Measurements from ENCODE around the gene SCAMP4. TPM values are rescaled to one million over a fixed set of nuclear protein-coding genes. Genes with fewer than 3 reads are reported as not detected.

SCAMP4 gene
- total RNA-seq, 1 experiment from 2014 or later, result 69.0 TPM

GRCh38 chr19:1953037-1953436 lies 47.8 kb downstream of the SCAMP4 start:
- no peak for DNase-seq
- H3K4me1 ChIP-seq (ENCODE audit: insufficient read depth, low read length), result no peaks in the 10 kb centered on the region

More at GRCh38 chr19:1953037-1953436, 47.8 kb downstream of the SCAMP4 start:
- Histone ChIP-seq H4K8ac (replicated peaks; ENCODE audit: insufficient read length, low read depth, low read length) (no peak overlapping the region), H3K27ac (ENCODE audit: insufficient read length, low read depth, low read length) (no peak overlapping the region), H3K9ac (ENCODE audit: extremely low read depth, insufficient read length, low read length) (no peak overlapping the region), H2BK120ac (ENCODE audit: low read depth, low read length, poor library complexity, severe bottlenecking) (no peak overlapping the region), H2BK12ac (ENCODE audit: insufficient read length, low read depth, low read length) (no peak overlapping the region), H4K91ac (ENCODE audit: insufficient read length, low read depth, low read length) (no peak overlapping the region), H3K56ac (ENCODE audit: insufficient read length, low read depth, low read length) (no peak overlapping the region), H3K14ac (ENCODE audit: insufficient read depth, low read length) (no peak overlapping the region), H3K79me1 (ENCODE audit: insufficient read depth, low read depth, low read length, poor library complexity, severe bottlenecking) (peaks cover 10% of the 10 kb centered on the region), H2BK15ac (ENCODE audit: low read depth, low read length) (no peak overlapping the region), H4K5ac (ENCODE audit: insufficient read length, low read depth, low read length) (no peak overlapping the region), H2BK20ac (ENCODE audit: low read depth, low read length, poor library complexity, severe bottlenecking) (no peak overlapping the region), H3K9me3 (ENCODE audit: control insufficient read depth, low read depth, low read length) (no peaks in the 10 kb centered on the region), H2AFZ (ENCODE audit: low read length) (no peak overlapping the region), H3K4me2 (ENCODE audit: insufficient read depth, insufficient read length, low read length) (no peak overlapping the region), H3K23ac (ENCODE audit: insufficient read length, low read depth, low read length) (no peak overlapping the region), H3K18ac (ENCODE audit: insufficient read length, low read depth, low read length) (no peak overlapping the region), H3K79me2 (ENCODE audit: insufficient read depth, low read length) (peaks cover 40% of the 10 kb centered on the region), H3K27me3 (ENCODE audit: insufficient read depth, low read length) (no peaks in the 10 kb centered on the region), H4K20me1 (ENCODE audit: control insufficient read depth, insufficient read depth, insufficient read length) (no peaks in the 10 kb centered on the region), H2AK5ac (ENCODE audit: insufficient read length, low read length) (no peak overlapping the region), H2BK5ac (ENCODE audit: insufficient read length, low read length) (no peak overlapping the region), H3K4ac (ENCODE audit: low read depth, low read length) (no peak overlapping the region), H3T11ph (ENCODE audit: low read length) (no peak overlapping the region), H3K23me2 (ENCODE audit: insufficient read length, low read depth, low read length, poor library complexity, severe bottlenecking) (peaks cover 2% of the 10 kb centered on the region)
- Mint-ChIP-seq H3K27me3 (ENCODE audit: low read depth) (no peaks in the 10 kb centered on the region), H3K4me1 (peaks cover 6 to 22% of the 10 kb centered on the region in 2 experiments; a peak in 3 of 4 replicates), H3K9me3 (no peaks in the 10 kb centered on the region), H3K4me3 (no peak overlapping the region), H3K36me3 (ENCODE audit: insufficient read depth in 1 of 3, low read depth in 3 of 3) (peaks cover 16 to 28% (median 20%) of the 10 kb centered on the region in 3 experiments; a peak in 6 of 7 replicates), H3K27ac (no peak overlapping the region; a peak in 1 of 7 replicates)
- WGBS (ENCODE audit: extremely low coverage, insufficient read length, low lambda C conversion rate), result no CpG with 5 or more reads among the region's 19 CpGs
- no peak for TF ChIP-seq CTCF (conservative IDR thresholded peaks at IDR 0.05)

Data from H9 (cell line).